GM19395 (cell line): ENCODE data around the gene DGKI.

Source experiments
- ATAC-seq: cut with Tn5 transposase; IDR thresholded peaks from one replicate; pipeline ENCODE4 v1.9.1; 2021; ENCODE audit warnings: mild to moderate bottlenecking, moderate library complexity; ENCODE audit not compliant: unreplicated experiment

The DGKI gene

DNA sequence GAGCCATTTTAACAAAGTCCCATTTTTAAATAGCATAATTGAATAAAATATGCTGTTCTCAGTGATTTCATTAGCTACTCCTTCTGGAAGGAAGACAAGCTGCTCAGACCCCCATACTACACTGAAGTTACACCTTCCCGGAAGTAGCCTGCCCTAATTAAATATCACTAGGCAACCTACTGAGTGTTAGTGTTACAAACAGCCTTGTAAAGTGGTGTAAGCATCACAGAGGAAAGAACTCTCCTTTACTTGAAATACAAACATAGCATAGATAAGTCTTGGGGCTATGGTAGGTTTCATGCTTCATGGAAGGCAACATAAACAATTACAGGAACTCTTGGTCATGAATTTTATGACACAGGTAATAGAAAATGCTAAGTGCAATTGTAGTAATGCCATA lies 459.8 kb downstream of the DGKI start:
- ATAC-seq = no peak

DNA sequence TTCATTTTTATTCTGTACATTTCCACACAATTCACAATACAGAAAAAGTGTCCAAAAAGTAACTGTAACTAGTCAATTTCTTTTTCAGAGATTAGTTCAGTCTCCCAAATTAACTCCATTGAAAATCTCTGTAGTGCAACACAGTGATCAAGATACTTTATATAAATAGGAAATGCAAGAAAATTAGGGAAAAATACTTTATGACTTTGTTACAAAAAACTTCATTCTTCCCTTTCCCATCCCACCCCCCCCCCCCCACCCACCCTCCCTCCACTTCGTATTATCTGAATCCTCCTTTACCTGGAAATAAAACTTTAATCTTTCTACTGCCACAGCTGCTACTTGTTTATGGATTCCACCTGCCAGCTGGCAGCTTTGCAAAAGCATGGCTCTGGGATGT lies 465.7 kb downstream of the DGKI start:
- ATAC-seq = no peak

DNA sequence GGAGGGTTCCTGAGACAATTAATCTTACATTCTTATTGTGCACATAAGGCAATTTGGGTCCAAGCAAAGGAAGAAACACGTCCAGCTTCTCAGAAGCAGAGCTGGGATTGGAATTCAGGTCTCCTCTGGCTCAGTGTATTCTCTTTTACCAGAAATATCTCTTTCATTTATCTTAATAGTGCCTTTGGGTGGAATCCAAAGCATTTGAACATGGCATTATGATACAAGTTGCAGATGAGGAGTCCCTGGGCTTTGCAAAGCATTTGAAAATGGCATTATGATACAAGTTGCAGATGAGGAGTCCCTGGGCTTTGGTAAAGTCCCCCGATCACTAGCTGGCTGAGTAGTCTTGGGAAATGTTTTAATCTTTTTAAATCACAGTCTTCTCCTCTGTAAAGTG lies 473.3 kb downstream of the DGKI start:
- ATAC-seq = no peak

DNA sequence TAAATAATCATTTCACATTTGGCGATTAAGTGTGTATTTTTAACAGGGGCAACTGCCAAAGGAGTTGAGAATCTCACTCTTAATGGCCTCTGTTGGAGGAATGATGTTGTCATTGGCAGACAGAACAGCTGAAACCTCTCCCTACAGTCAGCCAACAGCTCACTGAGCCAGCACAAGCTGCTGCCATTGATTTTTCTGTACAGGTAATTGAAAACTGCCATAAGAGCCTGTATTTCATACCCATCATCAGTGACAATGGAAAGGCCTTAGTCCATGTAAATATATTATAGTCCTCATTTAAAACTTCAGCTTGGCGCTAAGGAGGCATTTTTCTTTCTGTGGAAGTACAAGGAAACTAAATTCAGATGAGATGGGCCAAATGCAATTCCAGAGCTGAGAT lies 475.2 kb downstream of the DGKI start:
- ATAC-seq = no peak

DNA sequence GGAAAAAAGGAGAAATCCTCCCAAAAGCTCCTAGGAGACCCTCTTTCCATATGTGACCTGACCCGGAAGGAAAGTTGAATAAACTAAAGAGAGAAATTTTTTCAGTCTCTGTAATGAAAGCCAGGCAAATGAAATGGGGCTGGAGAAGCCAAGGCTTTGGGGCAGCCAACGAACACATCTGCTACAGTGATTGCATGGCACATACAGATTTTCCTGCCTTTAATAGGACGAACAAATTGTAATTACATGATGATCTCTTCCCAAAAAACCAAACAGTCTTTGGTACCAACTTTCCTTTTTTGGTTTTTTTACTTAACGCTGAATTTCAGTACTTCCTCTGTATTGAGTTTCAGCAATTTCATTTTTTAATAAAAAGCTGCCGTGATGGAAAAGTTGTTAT lies 479.8 kb downstream of the DGKI start:
- ATAC-seq = no peak

DNA sequence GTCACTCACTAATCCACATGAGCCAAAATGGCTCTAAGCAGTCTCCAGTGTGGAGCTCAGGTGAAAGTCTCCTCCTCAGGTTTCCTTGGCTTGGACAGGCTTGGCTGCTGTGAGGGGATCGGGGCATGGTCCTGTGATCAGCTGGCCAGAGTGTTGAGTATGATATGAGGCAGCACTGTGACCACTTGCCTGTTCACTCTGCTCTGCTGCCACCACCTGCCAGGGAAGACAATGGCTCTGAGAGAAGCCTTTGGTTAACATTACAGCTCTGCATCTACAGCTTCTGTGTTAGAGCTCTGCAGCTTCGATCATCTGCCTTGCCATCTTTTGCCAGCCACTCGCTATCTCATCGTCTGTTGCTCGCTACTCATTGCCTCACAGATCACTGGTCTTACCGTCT lies 483.1 kb downstream of the DGKI start:
- no peak for ATAC-seq

DNA sequence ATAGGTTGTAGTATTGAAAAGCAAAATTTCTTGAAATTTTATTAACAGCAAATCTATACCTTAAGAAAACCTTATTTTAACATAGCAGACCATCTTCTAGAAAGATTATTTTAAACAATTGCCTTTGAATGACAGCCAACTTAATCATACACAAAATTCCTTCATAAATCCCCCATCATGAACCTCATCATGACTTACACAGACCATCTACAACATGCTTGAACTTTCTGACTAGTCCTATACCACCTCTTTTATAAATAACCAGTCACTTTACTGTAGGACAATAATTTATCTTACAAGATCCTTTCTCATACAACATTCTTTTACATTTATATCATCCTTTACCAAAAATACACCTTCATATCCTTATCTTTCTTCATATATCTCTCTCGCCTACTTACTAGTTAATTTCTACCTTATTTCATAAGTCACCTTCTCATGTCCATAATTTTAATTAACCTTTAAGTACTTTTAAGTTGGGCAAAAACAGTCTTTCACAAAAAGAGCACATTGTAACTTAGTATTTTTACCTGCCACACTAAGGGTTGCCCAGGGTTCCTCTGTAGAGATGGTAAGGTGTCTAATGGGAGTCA lies 486.6 kb downstream of the DGKI start:
- no peak for ATAC-seq

DNA sequence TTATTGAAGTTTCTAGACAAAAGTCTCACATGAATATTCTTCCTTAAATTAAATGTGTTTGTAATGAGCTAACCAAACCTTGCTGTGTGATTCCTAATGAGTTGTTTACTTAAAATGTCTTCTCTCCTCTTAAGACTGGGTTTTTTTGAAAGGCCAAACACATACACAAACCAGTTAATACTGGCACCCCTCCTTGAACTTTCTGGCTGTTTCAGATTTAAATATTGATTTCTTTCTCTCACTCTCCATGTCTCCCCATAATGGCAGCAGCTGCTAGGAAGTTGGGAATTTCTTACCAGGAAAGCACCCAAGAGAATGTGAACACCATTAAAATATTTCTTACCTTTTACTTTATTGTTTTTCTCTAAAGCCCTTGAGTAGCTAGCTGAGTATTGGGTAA lies 491.8 kb downstream of the DGKI start:
- ATAC-seq = no peak

DNA sequence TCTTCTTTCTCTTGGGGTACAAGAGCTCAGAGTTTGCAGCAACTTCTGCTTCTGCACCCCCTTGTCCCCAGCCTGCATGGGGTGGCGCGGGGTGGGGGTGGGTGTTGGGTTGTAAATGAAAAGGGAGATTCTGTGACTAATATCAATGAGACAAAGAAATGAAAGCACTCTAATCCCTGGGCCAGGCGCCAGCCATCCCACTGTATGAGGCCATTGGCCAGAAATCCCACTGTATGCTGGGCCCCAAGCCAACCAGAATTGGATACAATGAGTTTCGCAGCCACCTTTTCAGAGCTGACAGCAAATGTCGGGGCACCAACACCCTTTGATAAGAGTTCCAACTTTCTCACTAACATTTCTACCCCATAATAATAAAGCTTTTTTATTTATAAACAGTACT lies 492.4 kb downstream of the DGKI start:
- ATAC-seq = no peak

DNA sequence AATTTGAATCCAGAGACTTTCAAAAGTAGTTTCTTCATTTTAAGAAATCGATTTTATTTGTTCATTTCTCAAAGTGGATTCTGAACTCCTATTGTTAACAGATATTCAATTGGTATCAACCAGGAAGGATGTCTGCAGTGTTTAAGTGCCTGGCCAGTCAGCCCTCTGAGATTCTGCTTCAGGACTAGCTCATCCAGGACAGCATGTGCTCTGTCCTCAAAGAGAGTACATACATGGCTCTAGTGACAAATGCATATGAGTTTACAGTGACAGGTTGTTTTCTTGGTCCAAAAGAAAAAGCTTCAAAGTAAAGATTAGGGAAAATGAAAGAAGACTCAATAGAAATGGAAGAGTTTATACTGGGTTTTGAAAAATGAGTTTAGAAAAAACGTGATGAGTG lies 494.8 kb downstream of the DGKI start:
- no peak for ATAC-seq

DNA sequence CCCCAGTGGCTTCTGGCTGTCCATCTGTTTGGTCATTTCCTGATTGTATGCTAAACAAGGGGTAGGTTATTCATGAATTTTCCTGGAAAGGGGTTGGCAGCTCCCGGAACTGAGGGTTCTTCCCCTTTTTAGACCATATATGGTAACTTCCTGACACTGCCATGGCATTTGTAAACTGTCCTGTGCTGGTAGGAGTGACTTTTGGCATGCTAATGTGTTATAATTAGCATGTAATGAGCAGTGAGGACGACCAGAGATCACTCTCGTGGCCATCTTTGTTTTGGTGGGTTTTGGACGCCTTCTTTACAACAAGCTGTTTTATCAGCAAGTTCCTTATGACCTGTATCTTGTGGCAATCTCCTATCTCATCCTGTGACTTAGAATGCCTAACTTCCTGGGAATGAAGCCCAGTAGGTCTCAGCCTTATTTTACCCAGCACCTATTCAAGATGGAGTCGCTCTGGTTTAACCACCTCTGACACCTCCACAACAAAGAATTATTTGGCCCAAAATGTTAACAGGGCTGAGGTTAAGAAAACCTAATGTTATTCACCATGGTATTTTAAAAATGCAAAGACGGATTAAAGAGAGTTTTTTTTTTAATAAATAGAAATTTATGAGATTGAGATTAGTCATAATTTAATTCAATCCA lies 500.9 kb downstream of the DGKI start:
- ATAC-seq = no peak

DNA sequence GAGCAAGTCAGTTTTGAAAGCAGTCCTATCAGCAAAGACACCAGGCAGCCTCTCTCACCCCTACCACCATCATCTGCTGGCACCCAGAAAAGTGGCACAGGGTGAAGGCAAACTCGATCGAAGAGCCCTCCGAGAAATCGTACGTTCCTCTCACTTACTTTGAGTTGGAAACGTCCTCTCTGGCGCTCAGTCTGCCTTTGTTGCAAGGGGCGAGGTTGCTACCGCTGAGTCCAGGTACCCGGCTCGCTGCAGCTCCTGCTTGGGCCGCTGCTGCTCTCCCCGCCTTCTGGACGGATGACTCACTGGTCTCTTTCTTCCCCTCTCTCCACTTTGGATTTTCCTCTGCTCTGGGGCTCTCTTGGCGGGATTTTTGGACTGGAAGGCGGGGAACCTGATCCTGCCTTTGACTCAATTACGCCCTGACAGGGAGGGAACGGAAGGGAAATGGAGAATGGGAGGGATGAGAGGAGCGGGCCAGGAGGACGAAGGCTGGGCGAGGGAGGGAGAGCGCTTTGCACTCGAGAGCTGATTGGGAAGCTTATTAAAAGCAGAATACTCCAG lies 503.4 kb downstream of the DGKI start, which contains the start of gene PTN:
TSS of gene PTN (minus strand) at position 453 of the 561 bp plus-strand sequence. CDS start 88,760 bp downstream, outside the sequence.
- ATAC-seq = no peak

DNA sequence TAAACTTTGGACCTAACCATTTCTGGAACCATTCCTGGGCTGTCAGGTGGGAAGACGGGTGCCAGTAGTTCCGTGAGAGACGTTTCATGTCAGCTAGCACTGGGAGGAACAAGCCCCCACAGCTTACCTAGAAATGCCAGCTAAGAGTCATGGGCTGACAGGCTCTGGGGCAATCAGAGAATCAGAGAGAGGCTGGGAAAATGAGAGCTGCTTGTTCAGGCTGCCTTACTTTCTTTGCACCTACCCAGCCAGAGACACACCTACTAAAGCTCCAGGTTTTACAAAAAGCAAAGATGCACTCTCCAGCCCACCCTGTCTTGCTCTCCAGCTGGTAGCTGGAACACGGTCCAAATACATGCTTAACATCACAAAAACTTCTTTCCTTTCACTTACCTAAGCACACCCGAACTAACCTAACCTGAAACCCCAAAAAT lies 503.9 kb downstream of the DGKI start:
- ATAC-seq = no peak

DNA sequence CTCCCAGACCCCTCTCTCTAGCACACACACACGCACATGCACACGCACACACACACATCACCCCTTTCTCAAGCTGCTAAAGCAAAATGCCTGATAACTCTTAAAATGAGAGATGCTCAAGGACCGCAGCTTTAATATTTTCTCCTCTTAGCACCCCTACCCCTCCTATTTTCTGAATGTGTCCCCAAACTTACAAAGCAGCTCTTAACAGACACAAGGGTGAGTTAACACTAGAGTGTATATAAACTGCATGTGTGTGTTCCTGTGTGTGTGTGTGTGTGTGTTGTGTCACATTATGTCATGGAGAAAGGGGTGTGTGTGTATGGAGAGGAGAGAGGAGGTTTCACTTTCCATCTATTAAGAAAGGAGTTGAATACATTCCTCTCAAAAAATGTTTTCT lies 504.5 kb downstream of the DGKI start:
- no peak for ATAC-seq

DNA sequence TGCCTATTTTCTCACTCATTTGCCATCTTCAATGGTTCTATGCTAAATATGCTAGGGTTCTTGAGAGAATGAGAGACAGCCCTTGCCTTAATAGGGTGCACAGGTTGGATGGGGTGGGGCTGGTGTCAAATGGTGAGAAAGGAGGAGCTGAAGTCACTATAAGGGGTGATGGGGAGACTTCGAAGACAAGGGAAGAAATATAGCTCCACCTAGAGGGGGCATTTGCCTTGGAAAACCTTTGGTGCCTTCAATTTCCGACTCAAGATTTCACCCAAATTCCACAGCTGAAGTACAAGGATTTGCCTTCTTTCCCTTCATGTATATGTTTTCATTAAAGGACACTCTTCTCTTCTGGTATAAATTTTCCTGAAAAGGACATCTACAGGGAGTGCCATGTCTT lies 508.9 kb downstream of the DGKI start:
- no peak for ATAC-seq

DNA sequence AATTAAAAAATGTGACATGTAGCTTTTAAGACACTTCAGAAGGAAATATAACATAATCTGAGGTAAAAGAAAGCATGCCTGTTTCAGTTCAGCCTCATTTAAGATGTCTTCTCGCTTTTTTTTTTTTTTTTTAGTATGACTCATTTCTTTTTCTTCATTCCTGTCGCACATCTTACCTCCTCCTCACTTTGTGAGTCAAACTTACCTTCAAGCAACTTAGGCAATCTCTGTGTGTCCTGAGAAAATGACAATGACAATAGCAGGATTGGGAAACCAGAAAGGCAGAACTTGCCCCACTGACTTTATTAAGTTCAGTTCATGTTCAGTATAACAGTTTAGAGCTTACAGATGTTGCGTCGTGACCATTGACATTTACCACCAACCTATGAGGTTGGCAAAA lies 511.0 kb downstream of the DGKI start:
- no peak for ATAC-seq

DNA sequence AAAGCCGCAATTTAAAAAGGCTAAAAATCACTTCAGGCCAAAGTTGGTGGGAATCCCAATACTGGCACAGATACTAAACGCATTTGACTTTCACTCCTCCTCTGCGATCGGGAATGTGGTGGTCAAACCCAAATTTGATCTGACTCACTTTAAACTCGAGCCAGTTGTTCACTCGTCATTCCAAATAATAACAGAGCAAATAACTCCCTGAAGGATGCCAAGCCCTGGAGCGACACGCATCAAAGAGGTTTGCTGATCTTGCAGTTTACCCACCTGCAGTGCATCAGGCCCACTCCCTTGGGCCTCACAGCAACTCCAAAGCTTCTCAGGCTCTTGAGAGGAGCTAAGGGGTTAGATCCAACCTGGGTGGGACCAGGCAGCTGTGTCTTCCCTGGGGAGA lies 515.4 kb downstream of the DGKI start:
- ATAC-seq = no peak
